SH-SY5Y (cell line): Measurements from ENCODE around the gene UTP4.

ENCODE experiments used
- GATA2 ChIP-seq: IDR thresholded peaks from 2 replicates; pipeline ENCODE4 v1.6.1; 2011; ENCODE audit warnings: mild to moderate bottlenecking, low read depth, low read length
- GATA3 ChIP-seq: IDR thresholded peaks from 2 replicates; pipeline ENCODE4 v1.6.1; 2011; ENCODE audit warnings: low read depth, mild to moderate bottlenecking, low read length, moderate library complexity

DNA sequence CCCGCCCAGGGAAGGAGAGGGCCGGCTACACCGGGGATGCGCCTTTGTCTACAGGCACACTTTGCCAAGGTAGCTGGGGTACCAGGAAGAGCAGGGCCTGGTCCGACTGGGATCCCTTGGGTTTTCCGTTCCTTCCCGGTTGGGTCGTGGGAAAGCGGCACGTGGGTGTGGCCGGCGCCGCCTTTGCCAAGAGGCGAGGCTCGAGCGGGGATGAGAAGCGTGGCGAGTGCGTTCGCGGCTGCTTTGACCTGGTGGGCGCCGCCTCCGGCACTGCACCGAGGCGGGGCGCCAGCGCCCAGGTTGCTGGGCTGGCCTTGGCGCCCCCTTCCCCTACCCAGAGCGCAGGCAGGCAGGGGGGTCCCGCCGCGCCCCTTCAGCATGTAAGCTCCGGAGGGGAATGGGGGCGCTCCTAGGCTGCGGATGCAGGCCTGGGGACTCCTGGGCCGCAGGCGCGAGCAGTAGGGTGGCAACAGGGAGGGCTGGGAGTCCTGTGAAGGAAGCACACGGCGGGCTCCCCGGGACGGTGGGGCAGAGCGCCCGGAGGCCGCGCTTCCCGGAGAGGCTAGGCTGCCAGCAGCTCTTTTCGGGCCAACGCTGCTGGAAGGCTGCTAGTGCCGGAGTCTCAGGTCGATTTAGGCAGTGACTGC, 25.0 kb upstream of the UTP4 start:
- TF ChIP-seq GATA2 (no peak), GATA3 (no peak)
